DMS53 treated with DMSO at 0.1 percent for 48 hours (cell line): Measurements from ENCODE around the gene OR2AT4.
"Not testable (repeated sequence)": the region's sequence is repeated elsewhere in the genome, so short reads cannot be mapped to it uniquely, and the experiment has no call there.

Experiments used
- DNase-seq: peaks from one replicate; lab custom pipeline; 2025; ENCODE audit not compliant: unreplicated experiment; lab: John Stamatoyannopoulos, UW

OR2AT4 gene

DNA sequence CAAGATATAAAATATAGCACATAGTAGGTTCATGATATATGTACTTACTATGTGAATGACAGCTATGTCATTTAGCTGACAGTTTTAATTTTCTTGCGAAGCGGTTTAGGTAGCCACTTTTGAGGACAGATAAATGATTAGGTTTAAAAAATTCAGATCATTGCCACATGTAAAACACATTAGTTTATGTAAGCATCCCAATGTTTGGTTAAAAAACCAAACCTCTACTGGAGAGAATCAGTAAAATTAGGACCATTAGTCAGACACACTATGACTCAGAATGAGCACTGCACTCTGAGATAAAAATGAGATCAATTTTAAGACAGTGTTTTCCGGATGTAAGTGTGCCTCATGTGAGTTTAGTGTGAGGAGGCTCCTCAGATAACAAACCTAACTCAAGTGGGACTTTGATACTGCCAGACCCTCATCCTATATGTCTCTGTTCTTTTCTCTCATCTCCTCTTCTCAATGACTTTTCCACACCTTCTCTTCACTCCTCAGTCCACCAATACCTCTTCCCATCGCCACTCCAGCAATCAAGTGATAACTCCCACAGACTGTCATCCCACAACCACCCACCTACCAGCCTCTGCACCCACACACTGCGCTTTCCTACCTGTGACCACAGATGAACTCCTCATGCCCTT is 6.8 kb upstream of the OR2AT4 start:
- no peak for DNase-seq

DNA sequence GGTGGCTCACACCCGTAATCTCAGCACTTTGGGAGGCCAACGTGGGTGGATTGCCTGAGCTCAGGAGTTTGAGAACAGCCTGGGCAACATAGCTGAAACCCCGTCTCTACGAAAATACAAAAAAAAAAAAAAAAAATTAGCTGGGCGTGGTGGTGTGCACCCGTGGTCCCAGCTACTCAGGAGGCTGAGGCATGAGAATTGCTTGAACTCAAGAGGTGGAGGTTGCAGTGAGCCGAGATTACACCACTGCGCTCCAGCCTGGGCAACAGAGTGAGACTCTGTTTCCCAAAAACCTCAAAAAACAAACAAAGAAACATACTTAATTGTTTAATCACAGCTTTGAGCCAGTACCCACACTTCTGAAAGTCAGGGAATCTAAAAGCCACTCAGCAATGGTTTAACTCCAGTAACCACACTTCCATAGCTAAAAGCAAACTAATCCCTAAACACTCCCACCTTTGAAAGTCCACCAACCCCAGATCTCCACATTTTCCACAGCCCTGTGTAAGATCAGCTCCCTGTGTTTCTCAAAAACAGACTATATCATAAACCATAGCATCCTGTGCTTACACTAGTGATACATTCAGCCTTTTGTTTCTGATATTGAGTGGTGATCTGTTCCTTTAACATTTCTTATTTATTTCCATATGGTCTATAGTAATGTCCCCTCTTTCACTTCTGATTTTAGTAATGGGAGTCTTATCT is 4.9 kb upstream of the OR2AT4 start:
- no peak for DNase-seq

DNA sequence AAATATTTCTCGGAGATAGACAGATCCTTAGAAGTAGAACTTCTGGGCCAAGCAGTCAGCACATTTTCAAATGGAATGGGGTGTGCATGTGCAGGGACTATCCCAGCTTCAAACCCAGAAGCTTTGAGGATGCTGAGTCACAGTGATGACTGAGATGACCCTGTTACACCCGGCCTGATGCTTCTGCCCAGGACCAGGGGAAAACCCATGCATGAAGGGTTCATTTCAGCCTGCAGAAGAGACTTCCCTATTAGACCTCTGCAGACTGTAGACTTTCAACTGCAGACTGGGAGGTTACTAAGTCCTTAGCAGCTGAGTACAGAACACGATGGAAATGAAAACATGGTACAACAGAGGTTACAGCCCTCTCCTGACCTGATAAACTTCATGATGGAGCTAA is 3.6 kb upstream of the OR2AT4 start:
- DNase-seq, result peak; percentile 40

DNA sequence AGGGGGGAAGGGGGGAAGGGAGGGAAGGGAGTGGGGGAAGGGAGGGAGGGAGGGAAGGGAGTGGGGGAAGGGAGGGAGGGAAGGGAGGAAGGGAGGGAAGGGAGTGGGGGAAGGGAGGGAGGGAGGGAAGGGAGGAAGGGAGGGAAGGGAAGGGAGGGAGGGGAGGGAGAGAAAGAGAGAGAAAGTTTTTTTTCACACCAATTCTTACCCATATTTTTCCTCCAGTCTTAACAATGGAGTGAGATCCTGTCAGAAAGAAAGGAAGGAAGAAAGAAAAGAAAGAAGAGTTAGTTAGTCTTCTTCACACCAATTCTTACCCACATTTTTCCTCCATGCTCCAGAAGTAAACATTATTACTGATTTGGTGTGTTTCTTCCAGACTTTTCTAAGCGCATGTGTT is 3.0 kb upstream of the OR2AT4 start:
- DNase-seq, result no peak

DNA sequence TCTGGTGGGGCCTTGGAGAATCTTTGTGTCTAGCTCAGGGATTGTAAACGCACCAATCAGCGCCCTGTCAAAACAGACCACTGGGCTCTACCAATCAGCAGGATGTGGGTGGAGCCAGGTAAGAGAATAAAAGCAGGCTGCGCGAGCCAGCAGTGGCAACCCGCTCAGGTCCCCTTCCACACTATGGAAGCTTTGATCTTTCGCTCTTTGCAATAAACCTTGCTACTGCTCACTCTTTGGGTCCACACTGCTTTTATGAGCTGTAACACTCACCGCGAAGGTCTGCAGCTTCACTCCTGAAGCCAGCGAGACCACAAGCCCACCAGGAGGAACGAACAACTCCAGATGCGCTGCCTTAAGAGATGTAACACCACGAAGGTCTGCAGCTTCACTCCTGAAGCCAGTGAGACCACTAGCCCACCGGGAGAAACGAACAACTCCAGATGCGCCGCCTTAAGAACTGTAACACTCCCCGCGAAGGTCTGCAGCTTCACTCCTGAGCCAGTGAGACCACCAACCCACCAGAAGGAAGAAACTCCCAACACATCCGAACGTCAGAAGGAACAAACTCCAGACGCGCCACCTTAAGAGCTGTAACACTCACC is 2.3 kb upstream of the OR2AT4 start:
- DNase-seq, result not testable (repeated sequence)

DNA sequence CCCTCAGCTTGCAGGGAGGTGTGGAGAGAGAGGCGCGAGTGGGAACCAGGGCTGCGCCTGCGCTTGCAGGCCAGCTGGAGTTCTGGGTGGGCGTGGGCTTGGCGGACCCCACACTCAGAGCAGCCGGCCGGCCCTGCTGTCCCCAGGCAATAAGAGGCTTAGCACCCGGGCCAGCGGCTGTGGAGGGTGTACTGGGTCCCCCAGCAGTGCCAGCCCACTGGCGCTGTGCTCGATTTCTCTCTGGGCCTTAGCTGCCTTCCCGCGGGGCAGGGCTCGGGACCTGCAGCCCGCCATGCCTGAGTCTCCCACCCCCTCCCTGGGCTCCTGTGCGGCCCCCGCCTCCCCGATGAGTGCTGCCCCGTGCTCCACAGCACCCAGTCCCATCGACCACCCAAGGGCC is 1.5 kb upstream of the OR2AT4 start:
- DNase-seq, result not testable (repeated sequence)

DNA sequence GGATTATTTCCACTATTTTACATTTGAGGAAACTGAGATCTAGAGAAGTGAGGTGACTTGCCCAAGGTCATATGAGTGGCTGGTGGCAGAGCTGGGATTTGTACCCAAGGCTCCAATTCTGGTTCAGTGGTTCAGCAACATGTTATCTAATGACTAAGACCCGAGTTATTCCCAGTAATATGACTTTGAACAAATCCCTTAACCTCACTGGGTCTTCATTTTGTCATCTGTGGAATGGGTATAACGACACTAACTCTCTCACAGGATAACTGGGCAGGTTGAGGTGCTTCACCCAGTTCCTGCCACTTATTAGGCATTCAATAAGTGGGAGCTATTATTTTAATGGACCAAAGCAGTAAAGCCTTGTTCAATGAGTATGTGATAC is 489 bp upstream of the OR2AT4 start:
- DNase-seq, result no peak

DNA sequence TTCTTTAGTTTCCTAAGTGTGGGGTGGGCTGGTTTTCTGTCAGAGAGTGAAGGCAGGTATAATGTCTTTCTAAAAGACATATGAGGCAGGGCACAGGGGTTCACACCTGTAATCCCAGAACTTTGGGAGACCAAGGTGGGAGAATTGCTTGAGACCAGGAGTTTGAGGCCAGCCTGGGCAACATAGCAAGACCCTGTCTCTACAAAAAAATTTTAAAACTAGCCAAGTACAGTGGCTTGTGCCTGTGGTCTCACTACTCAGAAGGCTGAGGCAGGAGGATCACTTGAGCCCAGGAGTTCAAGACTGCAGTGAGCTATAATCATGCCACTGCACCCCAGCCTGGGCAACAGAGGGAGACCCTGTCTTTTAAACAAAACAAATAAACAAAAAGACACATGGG is 2.3 kb downstream of the OR2AT4 start:
- not testable (repeated sequence) for DNase-seq

DNA sequence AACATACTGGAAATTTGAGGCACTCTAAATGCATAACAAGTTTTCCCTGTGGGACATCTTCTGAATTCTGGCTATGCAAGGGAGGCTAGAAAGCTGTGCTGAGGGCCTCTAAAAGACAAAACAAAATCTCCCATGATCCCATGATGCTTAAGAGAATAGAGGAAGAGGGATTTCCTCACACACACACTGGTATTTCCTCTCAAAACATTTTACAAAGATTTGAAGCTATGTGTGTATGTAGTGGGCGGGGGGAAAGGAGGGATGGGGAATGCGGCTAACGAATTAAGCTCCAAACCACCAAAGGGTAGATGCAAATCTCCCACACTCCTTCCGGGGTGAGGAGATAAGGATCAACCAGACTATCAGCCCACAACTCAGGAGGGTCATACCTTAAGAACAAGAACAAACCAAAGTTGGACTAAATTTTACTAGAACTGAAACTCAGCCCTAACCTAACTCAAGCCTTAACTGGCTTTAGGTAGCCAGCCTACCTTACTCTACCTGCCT is 6.0 kb downstream of the OR2AT4 start:
- no peak for DNase-seq

DNA sequence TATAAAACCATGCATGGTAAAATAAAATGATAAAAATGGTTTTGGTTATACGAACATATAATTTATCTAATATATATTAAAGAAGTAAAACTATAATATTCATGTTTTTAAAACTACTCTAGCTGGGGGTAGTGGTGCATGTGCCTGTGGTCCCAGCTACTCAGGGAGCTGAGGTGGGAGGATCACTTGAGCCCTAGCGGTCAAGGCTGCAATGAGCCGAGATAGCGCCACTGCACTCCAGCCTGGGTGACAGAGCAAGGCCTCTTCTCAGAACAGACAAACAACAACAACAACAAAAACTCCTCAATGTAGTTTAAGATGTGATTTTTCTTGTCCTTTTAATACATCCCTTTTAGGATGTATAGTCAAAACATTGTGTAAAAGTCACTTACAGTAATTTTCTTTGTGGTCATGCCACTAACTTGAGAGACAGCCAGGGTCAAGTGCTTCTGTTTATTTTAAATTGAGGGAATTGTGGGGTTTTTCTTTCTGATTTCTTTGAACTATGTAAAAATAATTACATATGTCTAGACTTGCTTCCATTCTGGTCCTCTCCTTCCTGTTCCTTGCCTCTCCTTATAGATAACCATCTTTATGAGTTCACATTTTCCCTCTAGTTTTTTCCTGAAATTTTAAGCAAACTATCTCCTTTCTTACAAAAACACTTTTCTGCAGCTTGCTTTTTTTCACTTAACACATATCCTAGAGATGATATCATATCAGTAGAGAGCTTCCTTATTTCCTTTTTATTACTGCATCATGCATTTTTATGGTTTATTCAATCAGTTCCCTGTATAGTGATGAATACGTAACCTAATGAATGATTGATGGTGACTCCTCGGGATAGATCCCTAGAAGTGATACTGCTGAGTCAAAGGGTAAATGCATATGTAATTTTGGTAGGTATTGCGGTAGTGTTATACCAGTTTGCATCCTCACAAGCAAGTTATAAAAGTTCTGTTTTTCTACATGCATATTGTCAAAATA is 9.1 kb downstream of the OR2AT4 start:
- DNase-seq, result no peak

DNA sequence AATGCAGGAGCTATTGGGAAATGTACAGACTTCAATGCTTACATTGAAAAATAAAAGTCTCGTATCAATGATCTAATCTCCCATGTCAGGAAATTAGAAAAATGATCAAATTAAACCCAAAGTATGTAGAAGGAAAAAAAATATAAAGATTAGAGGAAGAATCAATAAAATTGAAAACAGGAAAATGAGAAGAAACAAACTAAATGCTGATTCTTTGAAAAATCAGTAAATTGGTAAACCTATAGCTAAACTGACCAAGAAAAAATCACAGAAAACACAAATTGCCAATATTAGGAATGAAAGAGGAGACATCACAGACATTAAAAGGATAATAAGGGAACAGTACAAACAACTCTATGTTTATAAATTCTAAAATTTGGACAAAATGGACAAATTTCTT is 11.8 kb downstream of the OR2AT4 start:
- no peak for DNase-seq

DNA sequence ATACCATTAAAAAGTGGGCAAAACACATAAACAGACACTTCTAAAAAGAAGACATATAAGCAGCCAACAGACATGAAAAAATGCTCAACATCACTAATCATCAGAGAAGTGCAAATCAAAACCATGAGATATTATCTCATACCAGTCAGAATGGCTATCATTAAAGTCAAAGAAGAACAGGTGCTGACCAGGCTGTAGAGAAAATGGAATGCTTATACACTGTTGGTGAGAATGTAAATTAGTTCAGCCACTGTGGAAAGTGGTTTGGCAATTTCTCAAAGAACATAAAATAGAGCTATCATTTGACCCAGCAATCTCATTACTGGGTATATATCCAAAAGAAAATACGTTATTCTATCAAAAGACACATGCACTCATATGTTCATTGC is 13.5 kb downstream of the OR2AT4 start:
- DNase-seq, result no peak

DNA sequence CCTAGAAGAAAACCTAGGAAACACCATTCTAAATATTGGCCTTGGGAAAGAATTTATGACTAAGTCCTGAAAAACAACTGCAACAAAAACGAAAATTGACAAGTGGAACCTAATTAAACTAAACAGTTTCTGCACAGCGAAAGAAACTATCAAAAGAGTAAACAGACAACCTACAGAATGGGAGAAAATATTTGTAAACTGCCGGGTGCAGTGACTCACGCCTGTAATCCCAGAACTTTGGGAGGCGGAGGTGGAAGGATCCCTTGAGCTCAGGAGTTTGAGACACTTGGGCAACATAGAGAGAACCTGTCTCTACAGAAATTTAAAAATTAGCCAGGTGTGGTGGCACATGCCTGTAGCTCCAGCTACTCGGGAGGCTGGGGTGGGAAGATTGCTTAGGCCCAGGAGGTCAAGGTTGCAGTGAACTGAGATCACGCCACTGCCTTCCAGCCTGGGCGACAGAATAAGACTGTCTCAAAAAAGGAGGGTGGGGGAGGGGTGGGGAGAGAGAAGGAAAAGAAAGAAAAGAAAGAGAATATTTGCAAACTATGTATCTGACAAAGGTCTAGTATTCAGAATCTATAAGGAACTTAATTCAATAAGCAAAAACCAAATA is 14.0 kb downstream of the OR2AT4 start:
- DNase-seq, result no peak

DNA sequence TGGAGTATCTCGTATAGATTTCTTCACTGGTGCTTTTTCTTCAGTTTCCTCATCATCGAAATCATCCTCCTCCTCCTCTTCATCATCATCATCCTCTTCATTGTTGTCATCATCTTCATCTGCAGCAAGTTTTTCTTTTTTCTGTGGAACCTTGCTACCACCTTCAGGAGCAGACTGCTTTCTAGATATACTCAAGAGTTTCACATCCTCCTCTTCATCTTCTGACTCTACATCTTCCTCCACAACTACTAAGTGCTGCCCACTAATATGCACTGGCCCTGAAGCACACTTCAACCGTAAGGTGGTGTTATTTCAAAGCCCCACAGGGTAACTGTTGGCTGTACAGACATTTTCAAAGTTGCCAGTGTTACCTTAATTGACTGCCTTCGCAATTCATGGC is 17.1 kb downstream of the OR2AT4 start:
- no peak for DNase-seq

DNA sequence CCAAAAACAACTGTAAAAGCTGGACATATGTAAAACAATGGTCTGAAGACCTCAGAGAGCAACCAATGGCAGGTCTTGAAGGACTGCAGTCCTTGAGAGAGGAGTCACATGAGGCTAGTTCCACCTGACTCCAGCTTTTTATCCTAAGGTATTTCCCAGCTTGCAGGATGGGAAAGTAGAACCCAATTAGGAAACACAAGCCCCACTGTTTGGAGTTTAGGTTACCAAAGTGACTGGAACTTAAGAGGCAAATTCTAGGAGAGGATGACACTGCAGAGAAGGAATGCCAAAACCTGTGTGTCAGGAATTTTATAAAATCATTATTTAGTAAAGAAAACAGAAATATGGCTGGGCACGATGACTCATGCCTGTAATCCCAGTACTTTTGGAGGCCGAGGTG is 18.4 kb downstream of the OR2AT4 start:
- DNase-seq, result no peak

DNA sequence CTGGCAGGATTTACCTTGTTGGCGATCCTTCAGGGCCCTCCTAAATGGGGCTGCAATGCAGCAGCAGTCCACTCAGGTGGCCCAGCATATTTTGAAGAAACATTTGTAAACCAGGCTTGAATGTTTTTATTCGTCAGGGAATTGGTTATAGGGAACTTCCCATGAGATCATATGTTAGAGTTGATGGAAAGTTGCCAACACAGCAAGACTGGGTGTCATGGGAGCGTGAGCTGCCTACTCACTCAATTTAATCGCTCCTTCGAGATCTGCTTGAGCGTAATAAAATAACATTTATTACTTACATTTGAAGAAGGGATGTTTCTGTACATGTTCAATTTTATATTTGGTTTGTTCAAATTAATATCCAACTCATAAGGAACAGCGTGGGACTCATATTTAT is 19.4 kb downstream of the OR2AT4 start:
- DNase-seq, result no peak

DNA sequence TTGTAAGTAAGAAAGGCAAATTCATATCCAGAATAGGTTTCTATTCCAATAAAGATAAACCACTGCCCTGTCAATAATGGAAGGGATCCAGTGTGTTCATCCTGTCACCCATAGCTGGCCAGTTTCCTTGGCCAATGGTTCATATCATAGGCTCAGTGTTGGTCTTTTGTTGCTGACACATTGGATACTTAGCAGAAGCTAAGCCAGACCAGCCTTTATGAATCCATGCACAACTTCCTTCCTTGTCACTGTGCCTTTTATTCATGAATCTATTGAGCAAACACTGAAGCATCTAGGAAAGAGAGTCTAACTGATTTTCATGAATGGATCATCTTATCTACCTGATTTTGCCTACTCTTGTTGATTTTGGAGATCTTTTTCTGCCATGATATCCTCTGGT is 20.0 kb downstream of the OR2AT4 start:
- DNase-seq, result no peak

DNA sequence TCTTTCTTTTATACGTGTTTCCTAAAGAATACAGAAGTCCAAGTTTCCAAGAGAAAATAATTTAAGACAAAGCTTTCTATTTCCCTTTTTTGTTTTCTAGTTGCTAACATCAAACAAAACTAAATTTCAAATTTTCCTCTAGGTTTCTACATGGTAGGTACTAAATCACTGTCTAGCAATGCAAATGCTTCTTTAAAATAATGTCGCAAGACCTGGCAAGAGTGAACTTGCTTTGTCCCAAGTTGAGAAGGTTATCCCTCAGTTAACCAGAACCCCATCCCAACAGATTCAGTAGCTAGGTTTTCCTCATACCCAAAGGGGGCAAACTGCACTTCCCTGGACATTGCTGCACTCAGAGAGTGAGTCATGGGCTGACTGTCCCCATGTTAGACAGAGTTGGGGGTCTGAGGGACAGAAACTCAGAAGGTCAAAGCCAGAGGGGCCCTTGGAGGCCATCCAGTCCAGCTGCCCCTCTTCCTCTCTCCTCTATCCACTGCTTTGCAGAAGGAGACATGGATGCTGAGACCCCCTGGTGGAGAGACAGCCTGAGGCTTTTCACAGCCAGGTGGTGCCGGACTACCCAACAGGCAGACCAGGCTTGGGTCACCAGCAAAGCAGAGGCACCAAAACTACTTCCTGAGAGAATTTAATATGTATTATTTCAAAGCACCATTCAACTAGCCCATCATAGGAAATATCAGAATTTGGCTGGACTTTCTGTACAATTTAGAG is 23.1 kb downstream of the OR2AT4 start:
- DNase-seq, result no peak

DNA sequence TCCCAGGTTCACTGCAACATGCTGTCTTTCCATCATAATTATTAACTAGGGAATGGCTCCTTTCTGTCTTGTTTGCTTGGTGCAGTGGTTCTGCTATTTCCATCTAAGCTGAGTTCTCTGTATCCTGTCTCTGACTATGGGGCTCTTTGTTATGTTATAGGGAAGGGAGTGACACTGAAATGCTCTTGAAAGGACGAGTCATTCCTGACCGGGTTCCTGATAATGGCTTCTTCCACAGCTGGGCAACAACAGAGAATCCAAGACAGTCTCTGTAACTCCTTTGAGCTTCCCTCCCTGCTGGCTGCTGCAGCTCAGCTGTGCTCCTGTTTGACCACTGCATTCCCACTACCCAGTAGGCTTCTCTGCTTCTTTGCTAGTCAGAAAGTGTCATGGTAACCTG is 24.1 kb downstream of the OR2AT4 start:
- no peak for DNase-seq

DNA sequence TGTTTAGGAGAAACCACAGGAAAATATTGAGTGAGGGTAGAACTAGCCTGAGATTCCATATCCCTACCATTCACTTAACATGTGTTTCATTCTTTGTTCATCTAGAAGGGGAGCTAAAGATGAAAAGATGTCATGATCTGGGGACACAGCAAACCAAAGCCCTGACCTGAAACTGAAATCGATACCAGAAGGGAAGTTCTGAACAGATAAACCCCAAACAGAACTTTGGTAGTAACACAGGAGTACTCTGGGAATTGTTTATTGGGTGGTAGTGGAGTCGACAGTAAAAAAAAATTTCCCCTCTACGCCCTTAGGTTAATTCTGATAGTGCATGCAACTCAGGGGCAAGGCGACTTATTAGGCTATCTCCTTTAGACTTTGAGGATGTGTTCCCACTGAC is 27.2 kb downstream of the OR2AT4 start:
- DNase-seq, result no peak
